HEK293 (cell line): ENCODE data around the gene GAB3.
A peak's percentile ranks its signal among the peaks of the same experiment; 100 is the strongest.

ENCODE experiments used
- CTCF ChIP-seq: fragments of 450-650 bp; formaldehyde crosslinking; IDR thresholded peaks from 2 replicates; pipeline ENCODE4 v1.5.1; 2016; ENCODE audit warnings: missing biosample characterization, missing genetic modification characterization
- GLI2 ChIP-seq: fragments of 450-650 bp; formaldehyde crosslinking; IDR thresholded peaks from 2 replicates; pipeline ENCODE4; 2017; ENCODE audit warnings: missing biosample characterization, missing genetic modification characterization, low read depth, borderline replicate concordance
- HOXC10 ChIP-seq: sonication (generic); formaldehyde crosslinking; IDR thresholded peaks from 2 replicates; pipeline ENCODE4 v1.8.1; 2023; ENCODE audit warnings: mild to moderate bottlenecking, missing genetic modification reagents
- KLF16 ChIP-seq: fragments of 450-650 bp; formaldehyde crosslinking; IDR thresholded peaks from 2 replicates; pipeline ENCODE4 v1.5.1; 2017; ENCODE audit warnings: missing biosample characterization, missing genetic modification characterization
- PATZ1 ChIP-seq: fragments of 450-650 bp; formaldehyde crosslinking; IDR thresholded peaks from 2 replicates; pipeline ENCODE4 v1.5.1; 2016; ENCODE audit warnings: missing biosample characterization, missing genetic modification characterization
- PRDM2 ChIP-seq: fragments of 450-650 bp; formaldehyde crosslinking; IDR thresholded peaks from 2 replicates; pipeline ENCODE4 v1.5.1; 2016; ENCODE audit warnings: missing biosample characterization, missing genetic modification characterization, borderline replicate concordance
- PRDM6 ChIP-seq: fragments of 450-650 bp; formaldehyde crosslinking; IDR thresholded peaks from 2 replicates; pipeline ENCODE4 v1.5.1; 2017; ENCODE audit warnings: missing biosample characterization, missing genetic modification characterization
- SALL2 ChIP-seq: fragments of 450-650 bp; formaldehyde crosslinking; IDR thresholded peaks from 2 replicates; pipeline ENCODE4 v1.5.0; 2017; ENCODE audit warnings: missing biosample characterization, mild to moderate bottlenecking, missing genetic modification characterization, borderline replicate concordance
- WT1 ChIP-seq: fragments of 450-650 bp; formaldehyde crosslinking; IDR thresholded peaks from 2 replicates; pipeline ENCODE4 v1.5.1; 2016; ENCODE audit warnings: missing biosample characterization, missing genetic modification characterization
- ZBTB10 ChIP-seq: fragments of 450-650 bp; formaldehyde crosslinking; IDR thresholded peaks from 2 replicates; pipeline ENCODE4 v1.5.1; 2016; ENCODE audit warnings: missing biosample characterization, missing genetic modification characterization
- ZBTB11 ChIP-seq: fragments of 450-650 bp; formaldehyde crosslinking; conservative IDR thresholded peaks from 2 replicates; pipeline ENCODE4 v1.5.1; 2016; ENCODE audit warnings: low read depth, missing biosample characterization, missing genetic modification characterization
- ZBTB44 ChIP-seq: fragments of 450-650 bp; IDR thresholded peaks from 2 replicates; pipeline ENCODE4 v1.5.1; 2018; ENCODE audit warnings: missing biosample characterization, mild to moderate bottlenecking, missing genetic modification characterization
- ZNF266 ChIP-seq: fragments of 450-650 bp; formaldehyde crosslinking; IDR thresholded peaks from 2 replicates; pipeline ENCODE4 v1.5.1; 2016; ENCODE audit warnings: missing biosample characterization, missing genetic modification characterization, low read depth
- ZNF416 ChIP-seq: fragments of 450-650 bp; formaldehyde crosslinking; IDR thresholded peaks from 2 replicates; pipeline ENCODE4 v1.5.1; 2016; ENCODE audit warnings: missing biosample characterization, missing genetic modification characterization
- ZNF423 ChIP-seq: fragments of 450-650 bp; formaldehyde crosslinking; IDR thresholded peaks from 2 replicates; pipeline ENCODE4 v1.5.1; 2016; ENCODE audit warnings: missing biosample characterization, missing genetic modification characterization
- ZNF473 ChIP-seq: fragments of 450-650 bp; formaldehyde crosslinking; IDR thresholded peaks from 2 replicates; pipeline ENCODE4 v1.5.1; 2017; ENCODE audit warnings: missing biosample characterization, missing genetic modification characterization
- ZNF561 ChIP-seq: fragments of 450-650 bp; IDR thresholded peaks from 2 replicates; pipeline ENCODE4 v1.5.1; 2018; ENCODE audit warnings: missing biosample characterization, missing genetic modification characterization, borderline replicate concordance
- ZXDB ChIP-seq: fragments of 450-650 bp; formaldehyde crosslinking; IDR thresholded peaks from 2 replicates; pipeline ENCODE4 v1.5.1; 2016; ENCODE audit warnings: missing biosample characterization, missing genetic modification characterization

The GAB3 gene

GRCh38 chrX:154799556-154800348, 48.9 kb upstream of the GAB3 start (continued):
- TF ChIP-seq HOXC10 (CRISPR knock-in tag), result 0 out of 2 replicates have a peak, but pooled peaks have one; percentile 63
- peak; percentile 54; the same call in 1 of the 2 replicates for TF ChIP-seq PATZ1 (tag by site-specific recombination)
- no peak for TF ChIP-seq PRDM2 (tag by site-specific recombination)
- no peak for TF ChIP-seq ZNF423 (tag by site-specific recombination)
- TF ChIP-seq ZNF561 (tag by site-specific recombination), result no peak
- TF ChIP-seq ZBTB10, result no peak
- TF ChIP-seq ZNF473 (tag by site-specific recombination), result no peak
- TF ChIP-seq GLI2, result no peak; the same call in 1 of the 2 replicates
- TF ChIP-seq ZXDB (tag by site-specific recombination), result peak; percentile 79
- TF ChIP-seq CTCF (tag by site-specific recombination), result no peak
- no peak for TF ChIP-seq SALL2 (tag by site-specific recombination)
- TF ChIP-seq PRDM6 (tag by site-specific recombination), result peak; percentile 59; the same call in 1 of the 2 replicates
- no peak for TF ChIP-seq ZBTB11 (tag by site-specific recombination)
- no peak for TF ChIP-seq ZNF266 (tag by site-specific recombination)
- peak; percentile 41; the same call in 1 of the 2 replicates for TF ChIP-seq WT1
- 0 out of 2 replicates have a peak, but pooled peaks have one; percentile 34 for TF ChIP-seq ZBTB44
- no peak for TF ChIP-seq ZNF416 (tag by site-specific recombination)
- no peak for TF ChIP-seq KLF16 (tag by site-specific recombination)
